ENCODE data around the gene PVR.
"Not testable (repeated sequence)": the region's sequence is repeated elsewhere in the genome, so short reads cannot be mapped to it uniquely, and the experiment has no call there.

PVR gene

DNA sequence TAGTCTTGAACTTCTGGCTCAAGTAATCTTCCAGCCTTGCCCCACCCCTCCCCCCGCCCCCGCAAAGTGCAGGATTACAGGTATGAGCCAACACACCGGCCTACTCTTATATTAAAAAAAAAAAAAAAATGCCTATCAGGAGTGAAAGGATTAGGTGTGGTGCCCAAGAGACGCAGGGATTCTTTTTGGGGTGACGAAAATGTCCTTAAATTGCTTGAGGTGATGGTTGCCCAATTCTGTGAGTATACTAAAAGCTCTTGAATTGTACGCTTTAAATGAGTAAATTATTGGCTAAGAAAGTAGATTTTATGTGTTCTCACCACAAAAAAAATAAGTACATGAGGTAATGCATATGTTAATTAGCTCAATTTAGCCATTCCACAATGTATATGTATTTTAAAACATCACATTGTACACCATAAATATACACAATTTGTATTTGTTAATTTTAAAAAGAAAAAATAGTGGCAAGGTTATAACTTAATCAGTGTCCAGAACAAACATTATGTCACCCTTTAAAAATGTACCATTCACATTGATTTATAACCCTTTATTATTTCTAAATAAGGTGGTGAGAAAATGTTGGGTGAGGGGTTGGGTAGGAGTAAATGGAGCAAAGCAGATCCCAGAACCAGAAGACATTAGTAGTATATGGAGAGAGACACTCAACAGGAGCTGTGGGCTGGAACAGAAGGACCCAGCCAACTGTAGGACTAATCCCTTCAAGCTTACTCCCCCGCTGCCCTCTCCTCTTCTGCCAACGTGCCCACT is 26.4 kb upstream of the PVR start:
- no peak for DNase-seq (ENCODE audit: low read depth)
- no peak overlapping the region for H3K4me3 ChIP-seq (ENCODE audit: low read depth, low read length)

DNA sequence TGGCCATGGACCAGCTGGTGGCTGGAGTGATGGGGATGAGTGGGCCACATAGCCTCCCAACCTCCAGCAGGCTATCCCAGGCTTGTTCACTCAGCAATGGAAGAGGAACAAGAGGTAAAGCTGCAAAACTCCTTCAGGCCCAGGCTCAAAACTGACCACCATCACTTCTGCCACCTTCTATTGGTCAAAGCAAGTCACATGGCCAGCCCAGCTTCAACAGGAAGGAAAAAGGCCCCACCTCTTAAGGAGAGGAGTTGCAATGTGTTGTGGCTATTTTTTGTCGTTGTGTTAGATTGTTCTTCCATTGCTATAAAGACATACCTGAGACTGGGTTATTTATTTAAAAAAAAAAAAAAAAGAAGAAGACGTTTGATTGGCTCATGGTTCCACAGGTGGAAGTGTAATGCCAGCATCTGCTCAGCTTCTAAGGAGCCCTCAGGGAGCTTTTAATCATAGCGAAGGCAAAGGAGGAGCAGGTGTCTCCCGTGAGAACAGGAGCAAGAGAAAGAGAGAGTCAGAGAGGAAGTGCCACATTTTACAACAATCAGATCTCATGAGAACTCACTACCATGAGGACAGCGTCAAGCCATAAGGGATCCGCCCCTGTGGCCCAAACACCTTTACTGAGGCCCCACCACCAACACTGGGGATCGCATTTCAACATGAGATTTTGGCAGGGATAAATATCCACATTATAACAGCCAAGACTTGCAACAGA is 24.9 kb upstream of the PVR start:
- DNase-seq (ENCODE audit: low read depth) = no peak
- no peak overlapping the region for H3K4me3 ChIP-seq (ENCODE audit: low read depth, low read length)

DNA sequence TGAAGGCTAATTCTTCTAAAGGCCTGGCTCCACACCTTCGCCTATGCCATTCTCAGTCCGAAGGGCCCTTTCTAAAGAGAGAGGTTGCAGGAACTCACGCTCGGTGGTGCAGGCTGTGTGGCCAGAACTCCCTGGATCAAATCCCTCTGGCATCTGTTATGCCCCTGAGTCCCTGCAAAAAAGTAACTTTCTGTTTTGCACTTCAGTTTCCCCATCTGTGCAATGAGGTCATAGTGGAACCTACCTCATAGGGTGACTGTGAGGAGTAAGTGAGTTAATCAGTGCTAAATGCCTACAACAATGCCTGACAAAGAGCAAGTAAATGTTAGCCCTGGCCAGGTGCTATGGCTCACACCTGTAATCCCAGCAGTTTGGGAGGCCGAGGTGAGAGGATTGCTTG is 23.0 kb upstream of the PVR start:
- no peak for DNase-seq (ENCODE audit: low read depth)
- no peak overlapping the region for H3K4me3 ChIP-seq (ENCODE audit: low read depth, low read length)

DNA sequence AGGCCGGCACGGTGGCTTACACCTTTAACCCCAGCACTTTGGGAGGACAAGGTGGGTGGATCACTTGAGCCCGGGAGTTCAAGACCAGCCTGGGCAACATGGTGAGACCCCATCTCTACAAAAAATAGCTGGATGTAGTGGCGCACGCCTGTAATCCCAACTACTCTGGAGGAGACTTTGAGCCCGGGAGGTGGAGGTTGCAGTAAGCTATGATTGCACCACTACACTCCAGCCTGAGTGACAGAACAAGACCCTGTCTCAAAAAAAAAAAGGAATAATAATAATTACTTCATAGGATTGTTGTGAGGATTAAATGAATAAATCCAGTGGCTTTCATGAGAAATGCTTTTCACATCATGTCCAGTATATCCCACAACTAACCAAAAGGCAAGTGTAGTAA is 22.3 kb upstream of the PVR start:
- no peak overlapping the region for H3K4me3 ChIP-seq (ENCODE audit: low read depth, low read length)
- no peak for DNase-seq (ENCODE audit: low read depth)

DNA sequence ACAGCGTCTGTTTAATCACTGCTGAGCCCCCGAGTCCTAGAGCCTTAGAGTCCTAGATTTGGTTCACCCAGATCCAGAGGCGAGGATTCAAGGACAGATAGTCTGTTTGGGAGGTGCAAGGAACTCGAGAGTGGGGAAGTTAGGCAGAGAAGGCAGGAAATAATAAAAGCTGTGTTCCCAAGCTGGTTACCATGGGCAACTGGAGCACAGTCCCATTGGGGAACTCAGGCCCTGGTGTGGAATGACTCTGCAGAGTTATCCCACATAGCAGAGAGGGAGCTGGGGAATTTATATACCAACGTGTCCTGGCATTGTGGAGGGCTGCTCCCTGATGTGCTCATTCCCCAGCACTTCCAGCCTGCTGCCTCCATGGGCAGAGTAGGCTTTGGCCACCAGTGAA is 20.6 kb upstream of the PVR start:
- DNase-seq (ENCODE audit: low read depth) = no peak
- H3K4me3 ChIP-seq (ENCODE audit: low read depth, low read length) = no peak overlapping the region

DNA sequence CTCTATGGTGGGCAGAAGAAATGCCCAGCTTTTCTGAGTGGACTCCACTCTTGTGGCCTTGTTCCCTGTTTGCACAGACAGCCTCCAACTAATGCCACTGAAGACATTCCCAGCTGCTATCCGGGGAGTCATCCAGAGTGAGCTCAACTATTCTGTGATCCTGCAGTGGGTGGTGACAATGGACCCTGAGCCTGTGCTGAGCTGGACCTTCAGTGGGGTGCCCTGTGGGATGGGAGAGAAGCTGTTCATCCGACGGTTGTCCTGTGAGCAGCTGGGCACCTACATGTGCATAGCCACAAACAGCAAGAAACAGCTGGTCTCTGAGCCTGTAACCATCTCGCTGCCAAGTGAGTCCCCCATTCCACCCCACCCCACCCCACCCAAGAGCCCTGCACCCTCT is 20.1 kb upstream of the PVR start:
- no peak overlapping the region for H3K4me3 ChIP-seq (ENCODE audit: low read depth, low read length)
- no peak for DNase-seq (ENCODE audit: low read depth)

DNA sequence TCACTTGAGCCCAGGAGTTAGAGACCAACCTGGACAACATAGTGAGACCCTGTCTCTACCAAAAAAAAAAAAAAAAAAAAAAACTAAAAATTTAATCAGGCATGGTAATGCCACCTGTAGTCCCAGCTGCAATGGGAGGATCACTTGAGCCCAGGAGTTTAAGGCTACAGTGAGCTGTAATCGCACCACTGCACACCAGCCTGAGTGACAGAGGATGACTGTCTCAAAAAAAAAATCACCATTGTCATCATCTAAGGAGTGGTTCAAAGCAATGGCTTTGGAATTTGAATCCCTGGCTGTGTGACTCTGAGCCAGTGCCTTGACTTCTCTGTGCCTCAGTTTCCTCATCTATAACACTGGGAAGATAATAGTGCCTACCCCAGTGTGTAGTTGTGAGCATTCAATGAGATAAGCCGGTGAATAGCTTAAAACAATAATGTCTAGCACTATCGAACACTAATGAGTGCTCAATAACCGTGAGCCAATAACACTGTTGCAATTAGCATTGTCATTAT is 18.8 kb upstream of the PVR start:
- H3K4me3 ChIP-seq (ENCODE audit: low read depth, low read length) = no peak overlapping the region
- no peak for DNase-seq (ENCODE audit: low read depth)

DNA sequence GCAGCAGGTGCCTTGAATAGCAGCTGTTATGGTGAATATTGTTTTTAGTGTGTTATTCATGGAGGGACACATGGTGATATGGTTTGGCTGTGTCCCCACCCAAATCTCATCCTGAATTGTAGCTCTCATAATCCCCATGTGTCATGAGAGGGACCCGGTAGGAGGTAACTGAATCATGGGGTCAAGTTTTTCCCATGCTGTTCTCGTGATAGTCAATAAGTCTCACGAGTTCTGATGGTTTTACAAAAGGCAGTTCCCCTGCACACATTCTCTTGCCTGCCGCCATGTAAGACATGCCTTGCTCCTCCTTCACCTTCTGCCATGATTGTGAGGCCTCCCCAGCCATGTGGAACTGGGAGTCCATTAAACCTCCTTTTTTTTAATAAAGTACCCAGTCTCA is 18.1 kb upstream of the PVR start:
- not testable (repeated sequence) for DNase-seq (ENCODE audit: low read depth); H3K4me3 ChIP-seq (ENCODE audit: low read depth, low read length)

DNA sequence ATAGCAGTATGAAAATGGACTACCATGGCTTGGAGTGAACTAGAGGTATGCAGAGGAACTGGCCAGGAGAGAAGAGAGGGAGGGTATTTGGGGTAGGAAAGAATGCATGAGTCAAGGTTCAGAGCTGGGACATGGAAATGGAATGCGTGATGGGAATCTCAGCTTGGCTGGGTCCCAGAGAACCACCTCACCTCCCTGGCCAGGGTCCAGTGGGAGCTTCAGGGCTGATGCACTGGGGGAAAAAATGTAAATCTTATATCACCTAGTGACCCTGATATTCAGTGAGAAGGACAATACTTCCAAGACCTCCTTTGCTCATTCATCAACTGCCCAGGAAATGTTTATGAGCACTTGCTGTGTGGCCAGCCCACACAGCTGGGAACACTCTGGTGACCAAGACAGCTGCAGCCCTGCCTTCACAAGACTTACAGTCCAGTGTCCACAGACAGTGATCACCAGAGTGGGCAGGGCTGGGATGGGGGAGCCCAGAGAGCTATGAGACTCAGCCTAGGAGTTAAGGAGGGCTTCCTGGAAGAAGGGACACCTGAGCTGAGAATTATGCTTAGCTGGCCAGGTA is 17.6 kb upstream of the PVR start:
- H3K4me3 ChIP-seq (ENCODE audit: low read depth, low read length) = no peak overlapping the region
- peak; percentile 84 for DNase-seq (ENCODE audit: low read depth)

DNA sequence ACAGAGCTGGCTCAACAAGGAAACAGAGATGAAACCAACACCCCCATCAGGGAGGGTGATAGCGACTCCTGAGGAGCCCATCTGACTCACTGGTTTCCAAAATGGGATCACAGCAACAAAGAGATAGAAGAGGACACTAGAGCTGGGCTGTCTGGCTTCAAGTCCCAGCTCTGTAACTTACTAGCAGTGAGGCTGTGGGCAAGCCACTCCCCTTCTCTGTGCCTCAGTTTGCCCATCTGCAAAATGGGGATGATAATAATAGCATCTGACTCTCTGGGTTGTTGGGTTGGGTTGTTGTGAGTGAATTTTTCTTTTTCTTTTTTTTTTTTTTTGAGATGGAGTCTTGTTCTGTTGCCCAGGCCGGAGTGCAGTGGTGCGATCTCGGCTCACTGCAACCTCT is 16.1 kb upstream of the PVR start:
- no peak overlapping the region for H3K4me3 ChIP-seq (ENCODE audit: low read depth, low read length)
- no peak for DNase-seq (ENCODE audit: low read depth)

DNA sequence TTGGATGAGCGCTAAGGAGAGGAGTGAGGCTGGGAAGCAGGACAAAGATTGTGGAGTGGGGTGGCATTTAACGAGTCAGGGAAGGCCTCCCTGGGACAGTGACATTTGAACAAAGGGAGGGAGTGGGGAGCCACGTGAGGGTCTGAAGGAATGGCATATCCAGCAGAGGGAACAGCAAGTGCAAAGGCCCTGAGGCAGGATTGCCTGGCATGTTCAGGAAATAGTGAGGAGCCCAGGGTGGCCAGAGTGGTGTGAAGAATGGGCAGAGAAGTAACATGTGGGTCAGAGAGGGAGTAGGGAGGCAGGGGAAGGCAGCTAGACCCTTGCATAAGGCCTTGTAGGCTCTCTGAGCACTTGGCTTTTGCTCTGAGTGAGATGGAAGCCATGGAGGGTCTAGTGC is 14.9 kb upstream of the PVR start:
- H3K4me3 ChIP-seq (ENCODE audit: low read depth, low read length) = no peak overlapping the region
- DNase-seq (ENCODE audit: low read depth) = no peak

DNA sequence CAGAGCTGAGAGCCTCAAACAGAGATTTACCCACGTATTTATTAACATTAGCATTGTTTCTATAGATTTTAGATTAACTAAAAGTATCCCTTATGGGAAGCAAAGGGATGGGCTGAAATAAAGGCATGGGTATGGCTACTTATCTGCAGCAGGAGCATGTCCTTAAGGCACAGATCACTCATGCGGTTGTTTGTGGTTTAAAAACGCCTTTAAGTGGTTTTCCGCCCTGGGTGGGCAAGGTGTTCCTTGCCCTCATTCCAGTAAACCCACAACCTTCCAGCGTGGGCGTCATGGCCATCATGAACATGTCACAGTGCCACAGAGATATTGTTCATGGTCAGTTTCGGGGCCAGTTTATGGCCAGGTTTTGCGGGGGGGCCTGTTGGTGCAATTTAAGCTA is 12.1 kb upstream of the PVR start:
- H3K4me3 ChIP-seq (ENCODE audit: low read depth, low read length); DNase-seq (ENCODE audit: low read depth): not testable (repeated sequence)

DNA sequence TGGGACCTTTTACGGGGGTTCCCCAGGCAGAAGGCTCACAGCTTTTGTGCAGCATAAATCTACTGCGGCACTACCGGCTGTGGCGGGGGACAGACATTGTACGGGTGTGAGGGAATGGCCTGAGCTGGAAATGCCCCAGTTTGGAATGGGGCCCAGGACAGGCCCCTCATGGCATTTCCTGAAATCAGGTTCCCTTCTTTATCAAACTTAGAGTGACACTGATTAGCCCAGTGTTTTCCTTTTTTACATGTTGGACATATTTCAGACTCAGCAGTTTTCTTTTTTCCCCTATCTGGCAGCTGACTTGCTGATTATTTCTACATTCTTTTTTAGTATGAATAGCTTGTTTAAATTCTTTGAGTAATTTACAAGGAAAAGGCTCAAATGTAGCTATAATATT is 9.7 kb upstream of the PVR start:
- not testable (repeated sequence) for DNase-seq (ENCODE audit: low read depth)

DNA sequence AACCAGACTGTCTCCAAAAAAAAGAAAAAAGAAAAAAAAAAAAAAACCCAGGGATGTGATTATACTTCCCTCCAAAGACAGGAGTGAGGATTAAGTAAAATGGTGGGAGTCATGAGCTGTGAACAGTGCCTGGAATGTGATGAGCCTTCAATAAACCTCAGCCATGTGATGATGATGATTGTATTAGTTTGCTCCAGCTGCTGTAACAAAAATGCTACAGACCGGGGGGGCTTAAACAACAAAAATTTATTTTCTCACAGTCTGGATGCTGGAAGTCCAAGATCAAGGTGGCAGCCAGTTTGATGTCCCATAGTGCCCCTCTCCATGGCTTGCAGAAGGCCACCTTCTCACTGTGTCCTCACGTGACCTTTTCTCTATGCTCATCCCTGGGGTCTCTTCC is 8.9 kb upstream of the PVR start:
- DNase-seq (ENCODE audit: low read depth) = no peak
- H3K4me3 ChIP-seq (ENCODE audit: low read depth, low read length) = no peak overlapping the region

More for the DNA sequence above, 9.7 kb upstream of the PVR start:
- not testable (repeated sequence) for H3K4me3 ChIP-seq (ENCODE audit: low read depth, low read length)

DNA sequence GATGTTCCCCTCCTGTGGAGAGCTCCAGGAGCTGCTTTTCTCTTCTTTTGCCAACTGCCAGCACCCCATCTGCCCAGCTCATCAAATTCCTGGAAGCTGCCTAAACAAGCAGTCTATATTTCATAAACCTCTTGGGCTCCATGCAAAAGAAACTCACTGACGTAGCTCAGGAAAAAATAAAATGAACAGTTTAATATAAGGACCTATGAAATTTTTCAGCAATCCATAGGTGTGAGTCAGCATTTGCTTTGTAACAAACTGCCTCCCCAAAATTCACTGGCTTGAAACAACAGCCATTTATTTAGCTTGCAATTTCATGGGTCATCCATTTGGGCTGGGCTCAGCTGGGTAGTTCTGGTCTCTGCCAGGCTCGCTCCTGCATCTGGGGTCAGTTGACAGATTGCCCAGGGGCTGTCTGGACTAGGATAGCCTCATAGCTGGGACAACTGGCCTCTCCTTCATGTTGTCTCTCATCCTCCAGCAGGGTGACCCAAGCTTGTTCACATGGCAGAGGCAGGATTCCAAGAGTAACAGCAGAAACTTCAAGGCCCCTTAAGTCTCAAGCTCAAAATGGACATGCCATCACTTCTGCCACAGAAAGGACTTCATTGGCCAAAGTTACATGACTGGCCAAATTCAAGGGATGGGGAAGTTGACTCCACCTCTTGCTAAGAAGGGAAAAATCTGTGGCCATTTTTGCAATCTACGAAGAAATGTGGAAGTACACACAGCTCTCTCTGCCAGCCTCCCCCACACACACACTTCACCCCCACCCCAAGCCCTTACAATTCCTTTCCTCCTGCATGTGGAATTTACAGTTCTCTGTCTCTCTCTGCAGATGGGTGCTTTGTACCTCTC is 7.9 kb upstream of the PVR start:
- no peak for DNase-seq (ENCODE audit: low read depth)
- no peak overlapping the region for H3K4me3 ChIP-seq (ENCODE audit: low read depth, low read length)

DNA sequence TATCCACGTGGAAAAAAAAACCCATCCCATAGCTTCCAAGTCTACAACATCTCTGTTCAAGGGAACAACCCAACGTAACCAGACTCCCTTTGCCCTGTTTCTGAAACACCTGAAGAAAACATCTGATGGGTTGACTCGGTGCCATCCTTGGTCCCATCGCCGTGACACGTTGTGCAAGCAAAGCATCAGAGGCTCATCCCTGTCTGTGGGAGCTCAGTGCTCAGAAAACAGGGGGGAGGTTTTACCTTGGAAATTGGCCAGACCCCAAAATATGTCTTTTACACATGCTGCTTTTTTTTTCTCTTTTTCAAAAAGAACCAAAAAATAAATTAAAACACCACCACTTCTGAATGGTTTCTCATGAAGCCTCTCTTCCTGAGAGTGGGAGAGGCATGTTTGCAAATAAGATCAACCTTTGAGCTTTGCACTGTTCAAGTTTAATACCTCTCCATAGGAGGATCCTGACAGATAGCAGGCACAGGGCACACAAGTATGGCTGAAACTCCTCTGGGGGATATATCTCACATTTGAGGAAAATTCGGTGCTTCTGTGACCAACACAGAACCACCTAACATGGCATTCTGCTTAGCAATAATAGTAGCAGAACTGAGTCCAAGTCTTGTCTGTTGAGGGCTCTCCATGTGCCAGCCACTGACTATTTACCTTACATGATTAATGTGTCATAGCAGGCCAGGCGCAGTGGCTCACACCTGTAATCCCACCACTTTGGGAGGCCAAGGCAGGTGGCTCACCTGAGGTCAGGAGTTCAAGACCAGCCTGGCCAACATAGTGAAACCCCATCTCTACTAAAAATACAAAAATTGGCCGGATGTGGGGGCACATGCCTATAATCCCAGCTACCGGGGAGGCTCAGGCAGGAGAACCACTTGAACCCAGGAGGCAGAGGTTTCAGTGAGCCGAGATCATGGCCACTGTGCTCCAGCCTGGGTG is 7.0 kb upstream of the PVR start:
- DNase-seq (ENCODE audit: low read depth) = no peak
- H3K4me3 ChIP-seq (ENCODE audit: low read depth, low read length) = no peak overlapping the region

DNA sequence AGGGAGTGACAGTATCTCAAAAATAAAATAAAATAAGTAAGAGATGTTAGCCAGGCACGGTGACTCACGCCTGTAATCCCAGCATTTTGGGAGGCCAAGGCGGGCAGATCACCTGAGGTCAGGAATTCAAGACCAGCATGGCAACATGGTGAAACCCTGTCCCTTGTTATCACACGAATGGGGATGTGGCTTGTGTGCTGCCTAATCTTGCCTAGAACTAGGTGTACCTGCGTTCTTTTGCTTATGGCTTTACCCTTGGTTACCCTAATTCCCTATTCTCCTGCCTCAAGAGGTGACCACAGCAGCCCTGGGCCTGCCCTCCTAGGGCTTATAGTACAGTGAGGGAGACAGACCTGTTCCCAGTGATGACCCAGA is 6.3 kb upstream of the PVR start:
- DNase-seq (ENCODE audit: low read depth) = no peak
- no peak overlapping the region for H3K4me3 ChIP-seq (ENCODE audit: low read depth, low read length)

DNA sequence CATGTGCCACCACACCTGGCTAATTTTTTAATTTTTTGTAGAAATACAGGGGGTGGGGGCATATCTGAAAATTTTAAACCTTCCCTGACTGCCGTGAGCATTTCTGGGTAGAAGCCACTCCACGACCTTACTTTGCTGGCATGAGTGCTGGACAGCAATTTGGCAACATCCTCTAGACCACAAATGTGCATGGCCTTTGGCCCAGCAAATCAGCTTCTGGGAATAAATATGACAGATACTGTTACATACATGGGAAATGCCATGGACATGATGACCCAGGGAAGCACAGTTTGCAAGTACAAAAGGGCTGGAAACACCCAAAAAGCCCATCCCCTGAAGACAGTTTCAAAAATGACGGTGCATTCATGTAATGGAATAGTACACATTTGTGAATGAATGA is 3.2 kb upstream of the PVR start:
- no peak overlapping the region for H3K4me3 ChIP-seq (ENCODE audit: low read depth, low read length)
- no peak for DNase-seq (ENCODE audit: low read depth)
